Activated naive CD8-positive, alpha-beta T cell treated with anti-CD3 and anti-CD28 coated beads, Interleukin-2, amount 50 U/mL, for 16 hours (primary cell): ENCODE data around the gene ADARB2.
"Not testable (repeated sequence)": the region's sequence is repeated elsewhere in the genome, so short reads cannot be mapped to it uniquely, and the experiment has no call there.

Source experiments
- DNase-seq: peaks from one replicate; pipeline ENCODE4 v3.0.0-alpha.2; 2020; ENCODE audit warnings: low read depth, low spot score

Gene ADARB2

DNA sequence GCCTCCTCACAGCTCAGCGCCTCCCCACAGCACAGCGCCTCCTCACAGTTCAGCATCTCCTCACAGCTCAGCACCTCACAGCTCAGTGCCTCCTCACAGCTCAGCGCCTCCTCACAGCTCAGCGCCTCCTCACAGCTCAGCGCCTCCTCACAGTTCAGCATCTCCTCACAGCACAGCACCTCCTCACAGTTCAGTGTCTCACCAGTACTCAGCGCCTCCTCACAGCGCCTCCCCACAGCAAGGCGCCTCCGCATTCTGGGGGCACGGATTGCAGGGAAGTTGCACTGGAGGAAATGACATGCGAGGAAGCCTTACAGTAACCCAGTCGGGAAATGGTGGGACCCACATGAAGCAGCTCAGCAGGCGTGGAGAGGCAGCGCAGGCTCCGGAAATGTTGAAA lies 409.6 kb downstream of the ADARB2 start:
- DNase-seq = no peak

GRCh38 chr10:1326514-1326913 lies 410.8 kb downstream of the ADARB2 start:
- not testable (repeated sequence) for DNase-seq

GRCh38 chr10:1324903-1325302 lies 412.4 kb downstream of the ADARB2 start:
- no peak for DNase-seq

GRCh38 chr10:1323951-1324350 lies 413.4 kb downstream of the ADARB2 start:
- no peak for DNase-seq

DNA sequence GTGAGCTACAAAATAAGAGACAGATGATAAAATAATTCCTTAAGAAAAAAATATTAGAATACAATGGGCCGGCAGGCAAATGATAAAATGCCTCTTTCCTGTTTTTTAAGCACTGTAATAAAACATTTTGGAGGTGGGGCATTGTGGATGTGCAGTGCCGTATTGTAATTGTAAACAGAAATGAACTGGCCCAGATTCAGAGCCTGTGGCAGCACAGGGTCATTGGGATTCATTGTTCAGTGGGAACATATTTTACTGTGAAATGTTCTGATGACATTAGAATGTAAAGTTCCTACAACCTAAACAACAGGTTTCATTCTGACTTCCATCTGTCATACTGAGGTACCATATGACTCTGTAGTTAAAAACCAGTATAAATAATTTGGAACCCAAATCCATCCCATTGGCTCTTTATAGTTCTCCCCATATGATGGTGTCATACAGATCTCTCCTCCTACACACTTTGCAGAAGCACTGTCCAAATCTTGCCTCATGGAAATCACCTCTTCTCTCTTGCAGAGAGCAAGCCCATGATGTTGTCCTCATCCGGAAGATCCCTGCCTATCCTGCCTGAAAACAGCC lies 416.5 kb downstream of the ADARB2 start:
- no peak for DNase-seq

- DNase-seq = no peak
Measured at GRCh38 chr10:1316809-1317143, 420.5 kb downstream of the ADARB2 start.

- no peak for DNase-seq
Measured at GRCh38 chr10:1316121-1316808, 421.1 kb downstream of the ADARB2 start.

DNA sequence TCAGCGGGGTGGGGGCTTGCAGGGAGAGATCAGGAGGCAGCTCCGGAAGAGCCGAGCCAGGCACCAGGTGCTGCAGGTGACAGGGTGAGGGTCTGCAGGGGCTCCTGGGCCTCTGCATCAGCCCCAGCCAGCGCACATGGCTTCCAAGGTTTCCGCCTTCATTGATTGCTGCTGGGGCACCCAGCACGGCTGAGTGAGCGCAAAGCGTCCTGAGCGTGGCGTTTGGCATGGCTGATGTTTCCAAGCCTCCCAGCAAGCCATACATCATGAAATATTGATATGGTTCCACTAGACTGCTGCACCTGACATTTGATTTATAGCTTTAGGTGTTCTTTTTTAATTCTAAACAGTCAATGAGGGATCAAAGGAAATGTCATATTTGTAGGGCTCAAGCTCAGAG lies 422.1 kb downstream of the ADARB2 start:
- DNase-seq = no peak

GRCh38 chr10:1311726-1312125 lies 425.6 kb downstream of the ADARB2 start:
- no peak for DNase-seq

DNA sequence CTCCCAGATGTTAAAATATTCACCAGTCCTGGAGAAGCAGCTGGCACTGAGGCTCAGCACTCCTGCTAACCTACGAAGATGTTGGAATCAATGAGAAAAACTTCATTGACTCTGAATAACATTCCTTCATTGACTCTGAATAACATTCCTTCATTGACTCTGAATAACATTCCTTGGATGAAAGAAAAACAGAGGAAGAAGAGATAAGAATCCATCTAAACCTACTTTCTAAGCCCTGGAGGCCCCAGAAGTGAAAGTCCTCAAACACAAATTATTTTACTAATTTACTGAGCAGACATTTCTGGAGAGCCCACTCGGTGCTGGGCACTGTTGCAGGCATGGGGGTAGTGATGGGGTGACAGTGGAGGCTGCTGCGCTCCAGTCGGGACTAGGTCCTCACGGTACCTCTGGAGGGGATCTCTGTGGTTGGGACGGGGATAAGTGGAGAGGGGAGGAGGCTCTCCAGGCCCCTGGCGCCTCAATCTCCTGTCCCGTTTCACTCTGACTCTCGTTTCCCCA lies 427.0 kb downstream of the ADARB2 start:
- no peak for DNase-seq

DNA sequence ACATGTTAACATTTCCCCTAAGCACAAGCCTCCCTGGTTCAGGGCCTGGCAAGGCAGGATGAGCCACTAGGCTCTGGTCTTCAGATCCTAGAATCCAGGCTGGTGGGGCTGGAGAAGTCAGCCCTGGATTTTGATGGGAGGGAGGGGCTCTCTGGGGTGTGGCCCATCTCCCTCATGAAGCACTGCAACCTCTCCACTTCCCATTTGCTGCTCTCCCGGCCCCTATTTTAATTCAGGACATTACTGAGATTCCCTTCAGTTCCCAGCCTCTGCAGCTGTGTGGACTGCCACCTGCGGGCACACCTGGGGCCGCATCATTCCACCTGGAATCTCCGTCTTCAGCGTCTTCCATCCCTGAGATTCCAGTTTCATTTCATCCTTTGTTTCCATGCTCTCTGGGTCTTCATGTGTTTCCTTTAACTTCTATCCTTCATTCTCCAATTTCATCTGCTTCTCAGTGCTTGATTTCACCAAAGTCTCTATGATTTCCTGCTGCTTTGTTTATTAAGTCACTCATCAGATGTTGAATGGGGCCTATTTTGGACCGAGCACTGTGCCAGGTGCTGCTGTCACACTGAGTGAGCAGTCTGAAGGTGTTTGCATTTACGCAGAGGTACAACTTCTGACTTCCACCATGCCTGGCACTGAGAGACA lies 427.6 kb downstream of the ADARB2 start:
- DNase-seq = no peak

- no peak for DNase-seq
Measured at GRCh38 chr10:1308962-1309616, 428.2 kb downstream of the ADARB2 start.

- DNase-seq = no peak
Measured at GRCh38 chr10:1308173-1308961, 429.0 kb downstream of the ADARB2 start.

GRCh38 chr10:1301143-1301542 lies 436.2 kb downstream of the ADARB2 start:
- no peak for DNase-seq

GRCh38 chr10:1300218-1300617 lies 437.1 kb downstream of the ADARB2 start:
- DNase-seq = no peak

- DNase-seq = no peak
Measured at GRCh38 chr10:1299041-1299726, 438.1 kb downstream of the ADARB2 start.

DNA sequence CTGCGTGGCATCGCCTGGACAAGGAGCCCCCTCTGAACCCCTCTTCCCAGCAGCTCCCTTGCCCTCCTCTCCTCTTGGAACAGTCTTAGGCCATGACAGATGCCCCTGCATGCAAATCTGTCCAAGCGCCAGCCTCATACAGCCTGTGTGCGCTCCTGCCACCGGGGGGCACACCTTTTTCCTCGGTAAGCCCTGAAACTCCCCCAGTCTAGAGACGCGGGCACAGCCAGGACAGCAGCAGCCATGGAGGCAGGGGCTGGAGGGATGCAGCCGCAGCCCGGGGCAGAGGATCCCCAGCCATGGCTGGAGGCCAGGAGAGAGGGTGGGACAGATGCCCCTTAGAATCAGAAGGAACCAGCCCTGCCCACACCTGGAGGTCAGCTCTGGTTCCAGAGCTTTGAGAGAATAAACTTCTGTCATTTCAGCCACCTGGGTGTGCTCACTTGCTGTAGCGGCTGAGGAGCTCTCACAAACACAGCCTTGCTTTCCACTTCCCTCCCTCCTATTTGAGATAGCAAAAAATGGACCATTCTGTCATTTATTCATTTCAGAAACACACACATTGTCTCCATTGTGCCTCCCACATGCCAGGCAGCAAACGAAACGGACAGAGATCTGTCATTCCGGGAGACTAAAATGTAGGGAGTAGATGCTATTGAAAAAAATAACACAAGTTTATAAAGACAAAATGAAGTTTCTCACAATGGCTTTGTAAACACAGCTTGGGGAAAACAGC lies 439.6 kb downstream of the ADARB2 start:
- no peak for DNase-seq

GRCh38 chr10:1295756-1296480 lies 441.4 kb downstream of the ADARB2 start:
- no peak for DNase-seq

GRCh38 chr10:1294748-1295147 lies 442.6 kb downstream of the ADARB2 start:
- no peak for DNase-seq
